H9 (cell line): ENCODE results near the gene F12. TPM values are rescaled to one million over a fixed set of nuclear protein-coding genes. Genes with fewer than 3 reads are reported as not detected.

Experiments
- DNase-seq: peaks from one replicate; pipeline ENCODE4 v3.0.0-alpha.2; 2017
- H2AFZ ChIP-seq: one replicate; pipeline ENCODE4 v1.6.1; 2013; ENCODE audit warnings: mild to moderate bottlenecking, low read length, control low read depth, moderate library complexity
- H2AK5ac ChIP-seq: 2 replicates; pipeline ENCODE4 v1.6.1; 2013; ENCODE audit warnings: low read length, control low read depth, mixed read lengths; ENCODE audit not compliant: insufficient read length
- H2BK120ac ChIP-seq: one replicate; pipeline ENCODE4 v1.6.1; 2013; ENCODE audit warnings: low read depth, mild to moderate bottlenecking, low read length, control low read depth, inconsistent platforms; ENCODE audit not compliant: poor library complexity, severe bottlenecking
- H2BK12ac ChIP-seq: 2 replicates; pipeline ENCODE4 v1.6.1; 2013; ENCODE audit warnings: low read length, control low read depth, mixed read lengths, low read depth; ENCODE audit not compliant: insufficient read length
- H2BK15ac ChIP-seq: 2 replicates; pipeline ENCODE4 v1.6.1; 2013; ENCODE audit warnings: low read depth, low read length, control low read depth
- H2BK20ac ChIP-seq: one replicate; pipeline ENCODE4 v1.6.1; 2013; ENCODE audit warnings: low read depth, mild to moderate bottlenecking, low read length, control low read depth, inconsistent platforms; ENCODE audit not compliant: poor library complexity, severe bottlenecking
- H2BK5ac ChIP-seq: 2 replicates; pipeline ENCODE4 v1.6.1; 2013; ENCODE audit warnings: low read length, control low read depth, mixed read lengths; ENCODE audit not compliant: insufficient read length
- H3K14ac ChIP-seq: 2 replicates; pipeline ENCODE4 v1.6.1; 2013; ENCODE audit warnings: low read length, control low read depth; ENCODE audit not compliant: insufficient read depth
- H3K18ac ChIP-seq: 2 replicates; pipeline ENCODE4 v1.6.1; 2013; ENCODE audit warnings: low read depth, mild to moderate bottlenecking, mixed read lengths, low read length, control low read depth; ENCODE audit not compliant: insufficient read length
- H3K23ac ChIP-seq: 2 replicates; pipeline ENCODE4 v1.6.1; 2013; ENCODE audit warnings: low read length, control low read depth, mixed read lengths, low read depth; ENCODE audit not compliant: insufficient read length
- H3K23me2 ChIP-seq: 2 replicates; pipeline ENCODE4 v1.6.1; 2013; ENCODE audit warnings: low read depth, mild to moderate bottlenecking, mixed read lengths, low read length, control low read depth; ENCODE audit not compliant: insufficient read length, poor library complexity, severe bottlenecking
- H3K27ac ChIP-seq: 2 replicates; pipeline ENCODE4 v1.5.1; 2013; ENCODE audit warnings: low read length, control low read depth, mixed read lengths, low read depth; ENCODE audit not compliant: insufficient read length
- H3K27me3 ChIP-seq: 2 replicates; pipeline ENCODE4 v1.6.1; 2013; ENCODE audit warnings: low read length, control low read depth, inconsistent platforms; ENCODE audit not compliant: insufficient read depth
- H3K4ac ChIP-seq: 2 replicates; pipeline ENCODE4 v1.6.1; 2013; ENCODE audit warnings: low read depth, mild to moderate bottlenecking, control low read depth, inconsistent platforms, low read length, moderate library complexity
- H3K4me1 ChIP-seq: 2 replicates; pipeline ENCODE4 v1.6.1; 2013; ENCODE audit warnings: low read length, control low read depth, inconsistent platforms; ENCODE audit not compliant: insufficient read depth
- H3K4me2 ChIP-seq: 2 replicates; pipeline ENCODE4 v1.6.1; 2013; ENCODE audit warnings: low read length, control low read depth, mixed read lengths; ENCODE audit not compliant: insufficient read length, insufficient read depth
- H3K56ac ChIP-seq: 2 replicates; pipeline ENCODE4 v1.6.1; 2013; ENCODE audit warnings: low read depth, mild to moderate bottlenecking, mixed read lengths, low read length, control low read depth; ENCODE audit not compliant: insufficient read length
- H3K79me1 ChIP-seq: 2 replicates; pipeline ENCODE4 v1.6.1; 2013; ENCODE audit warnings: low read depth, mild to moderate bottlenecking, moderate library complexity, low read length, control low read depth, inconsistent platforms; ENCODE audit not compliant: insufficient read depth, poor library complexity, severe bottlenecking
- H3K79me2 ChIP-seq: 2 replicates; pipeline ENCODE4 v1.6.1; 2013; ENCODE audit warnings: low read length, control low read depth, inconsistent platforms; ENCODE audit not compliant: insufficient read depth
- H3K9ac ChIP-seq: 2 replicates; pipeline ENCODE4 v1.6.1; 2013; ENCODE audit warnings: low read length, control low read depth, mixed read lengths; ENCODE audit not compliant: insufficient read length; ENCODE audit errors: extremely low read depth
- H3K9me3 ChIP-seq: one replicate; pipeline ENCODE4 v1.6.1; 2013; ENCODE audit warnings: low read depth, low read length, inconsistent platforms; ENCODE audit not compliant: control insufficient read depth
- H3T11ph ChIP-seq: one replicate; pipeline ENCODE4 v1.6.1; 2013; ENCODE audit warnings: mild to moderate bottlenecking, low read length, control low read depth, inconsistent platforms
- H4K20me1 ChIP-seq: one replicate; pipeline ENCODE4 v1.6.1; 2013; ENCODE audit not compliant: control insufficient read depth, insufficient read length, insufficient read depth
- H4K5ac ChIP-seq: 2 replicates; pipeline ENCODE4 v1.6.1; 2013; ENCODE audit warnings: low read depth, mild to moderate bottlenecking, mixed read lengths, low read length, control low read depth; ENCODE audit not compliant: insufficient read length
- H4K8ac ChIP-seq: replicated peaks from 2 replicates; pipeline ENCODE4 v1.6.1; 2013; ENCODE audit warnings: low read length, control low read depth, mixed read lengths, low read depth; ENCODE audit not compliant: insufficient read length
- H4K91ac ChIP-seq: 2 replicates; pipeline ENCODE4 v1.6.1; 2013; ENCODE audit warnings: low read depth, mild to moderate bottlenecking, moderate library complexity, mixed read lengths, low read length, control low read depth; ENCODE audit not compliant: insufficient read length
- H3K27ac Mint-ChIP-seq, 3 experiments: 2 replicates in 2 of 3; 3 replicates in 1 of 3; pipeline ENCODE4 v1.8.0; 2020 to 2021; ENCODE audit warnings: mixed read lengths in 3 of 3, mild to moderate bottlenecking in 1 of 3, moderate library complexity in 1 of 3
- H3K27me3 Mint-ChIP-seq: 2 replicates; pipeline ENCODE4 v1.8.0; 2021; ENCODE audit warnings: low read depth, mild to moderate bottlenecking, moderate library complexity, mixed read lengths
- H3K36me3 Mint-ChIP-seq, 3 experiments: 2 replicates in 2 of 3; 3 replicates in 1 of 3; pipeline ENCODE4 v1.8.0; 2020 to 2021; ENCODE audit warnings: low read depth in 3 of 3, mixed read lengths in 3 of 3; ENCODE audit not compliant: insufficient read depth in 1 of 3
- H3K4me1 Mint-ChIP-seq, 2 experiments: 2 replicates each; pipeline ENCODE4 v1.8.0; 2020; ENCODE audit warnings: mixed read lengths in 2 of 2
- H3K4me3 Mint-ChIP-seq, 2 experiments: 2 replicates in 1 of 2; 3 replicates in 1 of 2; pipeline ENCODE4 v1.8.0; 2020 to 2021; ENCODE audit warnings: mild to moderate bottlenecking in 2 of 2, mixed read lengths in 2 of 2, moderate library complexity in 1 of 2
- H3K9me3 Mint-ChIP-seq, 2 experiments: 2 replicates in 1 of 2; 3 replicates in 1 of 2; pipeline ENCODE4 v1.8.0; 2020; ENCODE audit warnings: mild to moderate bottlenecking in 2 of 2, mixed read lengths in 2 of 2, moderate library complexity in 1 of 2
- CTCF ChIP-seq: fragments of 200-600 bp; sonication (generic); conservative IDR thresholded peaks from 3 replicates; pipeline ENCODE4 v1.8.0; 2021; ENCODE audit warnings: antibody characterized with exemption, mild to moderate bottlenecking
- WGBS: extraction: QIAGEN DNeasy Blood & Tissue Kit; methylation state at CpG from one replicate; pipeline ENCODE4 v1.1.7; 2013; ENCODE audit warnings: missing lambda C conversion rate, low lambda C conversion rate, mixed read lengths; ENCODE audit not compliant: insufficient read length; ENCODE audit errors: extremely low coverage; 5-methylcytosine and 5-hydroxymethylcytosine counted together
- total RNA-seq: library from RNA; stranded (reverse); gene quantifications from 2 replicates; pipeline ENCODE4 v1.2.1, GENCODE V29; 2021

F12 gene
- total RNA-seq, 1 experiment from 2014 or later = 3.5 TPM

GRCh38 chr5:177402271-177403043 lies 6.9 kb downstream of the F12 start:
- H2BK120ac ChIP-seq = no peak overlapping the region
- H3K9ac ChIP-seq = no peak overlapping the region
- H3K27ac ChIP-seq = no peak overlapping the region
- H3K27me3 ChIP-seq = peaks cover 12% of the 10 kb centered on the region; the same call in 1 of the 2 replicates
- peak overlapping the region; percentile 19 for H2AFZ ChIP-seq
- no peaks in the 10 kb centered on the region for H3K36me3 Mint-ChIP-seq
- H3K79me1 ChIP-seq = no peaks in the 10 kb centered on the region
- no peak overlapping the region for H4K91ac ChIP-seq
- peak; percentile 92 for DNase-seq
- no peak overlapping the region for H3K4ac ChIP-seq
- H3K4me1 Mint-ChIP-seq = peaks cover 10 to 11% of the 10 kb centered on the region in 2 experiments
- peak overlapping the region; percentile 21 for H3K18ac ChIP-seq
- no peaks in the 10 kb centered on the region for H4K20me1 ChIP-seq
- H2BK15ac ChIP-seq = no peak overlapping the region
- no peak overlapping the region for H3T11ph ChIP-seq
- no peak overlapping the region for H4K5ac ChIP-seq
- no peak overlapping the region for H2BK12ac ChIP-seq
- no peak overlapping the region for H2AK5ac ChIP-seq
- H3K23me2 ChIP-seq = peaks cover 23% of the 10 kb centered on the region
- H3K23ac ChIP-seq = no peak overlapping the region
- no peak overlapping the region for H2BK5ac ChIP-seq
- peaks cover 77% of the 10 kb centered on the region for H3K27me3 Mint-ChIP-seq
- TF ChIP-seq CTCF = peak; percentile 72
- H3K9me3 ChIP-seq = no peaks in the 10 kb centered on the region
- H3K4me1 ChIP-seq = no peaks in the 10 kb centered on the region
- H3K79me2 ChIP-seq = no peaks in the 10 kb centered on the region
- peak overlapping the region; percentile 60 for H3K4me2 ChIP-seq
- H3K27ac Mint-ChIP-seq = no peak overlapping the region
- no peak overlapping the region for H4K8ac ChIP-seq
- no CpG with 5 or more reads among the region's 49 CpGs for WGBS
- no peak overlapping the region for H3K14ac ChIP-seq
- no peak overlapping the region for H2BK20ac ChIP-seq
- no peak overlapping the region for H3K56ac ChIP-seq
- H3K4me3 Mint-ChIP-seq = peak overlapping the region; percentile 63 to 89
- peaks cover 0 to 2% of the 10 kb centered on the region in 2 experiments; a peak in 2 of 5 replicates for H3K9me3 Mint-ChIP-seq
